Measurements from ENCODE around the gene AIRE.

Gene AIRE

GRCh38 chr21:44305691-44306090 is 20.0 kb downstream of the AIRE start:
- no peak for DNase-seq (ENCODE audit: low spot score)

GRCh38 chr21:44306936-44307704 is 21.4 kb downstream of the AIRE start:
- DNase-seq (ENCODE audit: low spot score), result no peak

GRCh38 chr21:44310628-44311507 is 25.2 kb downstream of the AIRE start:
- DNase-seq (ENCODE audit: low spot score), result no peak

GRCh38 chr21:44312089-44312488 is 26.4 kb downstream of the AIRE start:
- no peak for DNase-seq (ENCODE audit: low spot score)

- no peak for DNase-seq (ENCODE audit: low spot score)
Measured at GRCh38 chr21:44312716-44313115, 27.0 kb downstream of the AIRE start.

- no peak for DNase-seq (ENCODE audit: low spot score)
Measured at GRCh38 chr21:44313451-44313850, 27.8 kb downstream of the AIRE start.

- DNase-seq (ENCODE audit: low spot score), result no peak
Measured at GRCh38 chr21:44314128-44314527, 28.5 kb downstream of the AIRE start.

GRCh38 chr21:44314561-44314960 is 28.9 kb downstream of the AIRE start:
- no peak for DNase-seq (ENCODE audit: low spot score)

- DNase-seq (ENCODE audit: low spot score), result no peak
Measured at GRCh38 chr21:44315691-44316203, 30.1 kb downstream of the AIRE start.

GRCh38 chr21:44316277-44316900 is 30.7 kb downstream of the AIRE start:
- DNase-seq (ENCODE audit: low spot score), result no peak

GRCh38 chr21:44317241-44317782 is 31.6 kb downstream of the AIRE start:
- no peak for DNase-seq (ENCODE audit: low spot score)

GRCh38 chr21:44317871-44318270 is 32.2 kb downstream of the AIRE start:
- DNase-seq (ENCODE audit: low spot score), result no peak

GRCh38 chr21:44318489-44319285 is 33.0 kb downstream of the AIRE start:
- DNase-seq (ENCODE audit: low spot score), result no peak

GRCh38 chr21:44319407-44320065 is 33.9 kb downstream of the AIRE start:
- DNase-seq (ENCODE audit: low spot score), result no peak

GRCh38 chr21:44320847-44321246 is 35.2 kb downstream of the AIRE start:
- no peak for DNase-seq (ENCODE audit: low spot score)

- no peak for DNase-seq (ENCODE audit: low spot score)
Measured at GRCh38 chr21:44321846-44322450, 36.3 kb downstream of the AIRE start.

GRCh38 chr21:44322621-44323325 is 37.1 kb downstream of the AIRE start:
- no peak for DNase-seq (ENCODE audit: low spot score)

GRCh38 chr21:44323591-44323990 is 37.9 kb downstream of the AIRE start:
- DNase-seq (ENCODE audit: low spot score), result no peak

GRCh38 chr21:44324106-44324853 is 38.6 kb downstream of the AIRE start:
- no peak for DNase-seq (ENCODE audit: low spot score)

Data from SW480 (cell line).